GM19328 (cell line): Measurements from ENCODE around the gene RAP1GAP.

Experiments
- ATAC-seq: cut with Tn5 transposase; IDR thresholded peaks from one replicate; pipeline ENCODE4 v1.9.1; 2021; ENCODE audit warnings: mild to moderate bottlenecking, moderate library complexity; ENCODE audit not compliant: unreplicated experiment

Gene RAP1GAP

GRCh38 chr1:21630571-21631343, 38.4 kb downstream of the RAP1GAP start:
- no peak for ATAC-seq

- ATAC-seq = no peak
These were observed 39.2 kb downstream of the RAP1GAP start for GRCh38 chr1:21629971-21630370.

- ATAC-seq = no peak
These were observed 40.3 kb downstream of the RAP1GAP start for GRCh38 chr1:21628798-21629393.

- no peak for ATAC-seq
These were observed 42.2 kb downstream of the RAP1GAP start for GRCh38 chr1:21626921-21627339.

- no peak for ATAC-seq
These were observed 43.6 kb downstream of the RAP1GAP start for GRCh38 chr1:21625390-21626190.

GRCh38 chr1:21624571-21625389, 44.4 kb downstream of the RAP1GAP start:
- ATAC-seq = no peak

GRCh38 chr1:21623410-21623961, 45.7 kb downstream of the RAP1GAP start:
- no peak for ATAC-seq

GRCh38 chr1:21622466-21623315, 46.5 kb downstream of the RAP1GAP start:
- ATAC-seq = no peak

GRCh38 chr1:21621761-21622436, 47.3 kb downstream of the RAP1GAP start:
- no peak for ATAC-seq

GRCh38 chr1:21621051-21621450, 48.1 kb downstream of the RAP1GAP start:
- ATAC-seq = no peak

GRCh38 chr1:21620496-21620895, 48.7 kb downstream of the RAP1GAP start:
- no peak for ATAC-seq

GRCh38 chr1:21620011-21620410, 49.1 kb downstream of the RAP1GAP start:
- no peak for ATAC-seq

GRCh38 chr1:21619375-21619947, 49.7 kb downstream of the RAP1GAP start:
- no peak for ATAC-seq

GRCh38 chr1:21618561-21619374, 50.4 kb downstream of the RAP1GAP start:
- ATAC-seq = no peak

- ATAC-seq = no peak
These were observed 51.1 kb downstream of the RAP1GAP start for GRCh38 chr1:21618059-21618458.

- no peak for ATAC-seq
These were observed 51.9 kb downstream of the RAP1GAP start for GRCh38 chr1:21617126-21617738.

GRCh38 chr1:21616372-21616771, 52.8 kb downstream of the RAP1GAP start:
- ATAC-seq = no peak
